Activated naive CD8-positive, alpha-beta T cell treated with anti-CD3 and anti-CD28 coated beads, Interleukin-2, amount 10 ng/mL, durations not matched to agents 7 days and 5 days (primary cell): ENCODE data around the gene APOBEC4. TPM values are rescaled to one million over a fixed set of nuclear protein-coding genes. Genes with fewer than 3 reads are reported as not detected.

Experiments used
- ATAC-seq: fragments of 150-1000 bp; cut with Tn5 transposase; one replicate; pipeline ENCODE4 v1.10.0; 2021; ENCODE audit warnings: low read depth, moderate library complexity
- POLR2A ChIA-PET: fragments of 350-600 bp; sonication (Branson Sonifier 250); formaldehyde crosslinking; loops from one replicate; lab custom pipeline; 2021; ENCODE audit warnings: antibody characterized with exemption; lab: Charles Lee
- DNase-seq: peaks from one replicate; pipeline ENCODE4 v3.0.0; 2021
- H3K27ac Mint-ChIP-seq: one replicate; pipeline ENCODE4 v1.8.0; 2022; ENCODE audit warnings: mild to moderate bottlenecking, mixed read lengths
- H3K27me3 Mint-ChIP-seq: one replicate; pipeline ENCODE4 v1.8.0; 2022; ENCODE audit warnings: mild to moderate bottlenecking, moderate library complexity, mixed read lengths
- H3K36me3 Mint-ChIP-seq: one replicate; pipeline ENCODE4 v1.8.0; 2021; ENCODE audit warnings: mild to moderate bottlenecking, mixed read lengths
- H3K4me1 Mint-ChIP-seq: one replicate; pipeline ENCODE4 v1.8.0; 2021; ENCODE audit warnings: mixed read lengths
- H3K4me3 Mint-ChIP-seq: one replicate; pipeline ENCODE4 v1.8.0; 2022; ENCODE audit warnings: mild to moderate bottlenecking, moderate library complexity, mixed read lengths
- H3K9me3 Mint-ChIP-seq: one replicate; pipeline ENCODE4 v1.8.0; 2021; ENCODE audit warnings: mixed read lengths
- total RNA-seq, 2 experiments: library from RNA; stranded (reverse); gene quantifications; one replicate each; pipeline ENCODE4 v1.2.3, GENCODE V29; 2021

The APOBEC4 gene
- total RNA-seq, 2 experiments from 2014 or later: not detected

DNA sequence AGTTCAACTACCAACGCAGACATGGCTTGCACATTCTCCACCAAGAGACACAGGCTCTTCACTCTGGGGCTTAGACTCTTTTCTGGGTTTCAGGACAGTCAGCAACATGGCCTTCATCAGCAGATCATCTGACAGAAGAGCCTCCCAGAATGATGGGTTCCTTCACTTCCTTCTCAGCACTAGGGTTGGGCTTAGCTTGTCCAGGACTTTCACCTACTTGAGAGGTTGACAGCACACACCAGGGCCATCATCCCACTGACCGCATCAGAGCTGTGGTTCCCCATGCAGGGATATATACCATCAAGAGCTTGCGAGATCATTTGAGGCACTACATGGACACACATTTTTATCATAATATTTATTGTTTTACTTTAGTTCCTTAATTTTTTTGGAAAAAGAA is 52.5 kb downstream of the APOBEC4 start:
- POLR2A ChIA-PET: no interaction called here
- Mint-ChIP-seq H3K4me3 (no peak overlapping the region), H3K27ac (no peak overlapping the region), H3K9me3 (no peaks in the 10 kb centered on the region), H3K36me3 (peaks cover 4% of the 10 kb centered on the region), H3K4me1 (peaks cover 26% of the 10 kb centered on the region), H3K27me3 (peaks cover 15% of the 10 kb centered on the region)
- DNase-seq: no peak
- no peak for ATAC-seq

DNA sequence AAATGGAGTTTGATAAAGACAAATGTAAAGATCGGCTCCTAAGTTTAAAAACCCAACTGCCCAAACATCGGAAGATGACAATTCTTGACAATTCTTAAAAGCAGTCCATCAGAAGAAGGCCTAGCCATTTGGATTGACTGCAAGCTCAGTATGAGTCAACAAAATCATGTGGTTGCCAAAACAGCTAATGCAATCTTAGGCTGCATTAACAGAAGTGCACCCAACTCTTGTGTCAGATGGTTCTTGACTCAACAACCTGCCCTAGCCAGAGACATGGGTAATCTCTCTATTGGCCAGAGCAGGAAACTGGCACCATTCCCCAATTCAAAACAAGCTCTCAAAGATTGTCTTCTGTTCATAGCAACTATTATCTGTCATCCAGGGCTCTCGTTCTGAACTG is 53.0 kb downstream of the APOBEC4 start:
- ATAC-seq (no peak), DNase-seq (no peak)
- Mint-ChIP-seq H3K27ac (no peak overlapping the region), H3K27me3 (peaks cover 18% of the 10 kb centered on the region), H3K9me3 (no peaks in the 10 kb centered on the region), H3K4me1 (peaks cover 24% of the 10 kb centered on the region), H3K36me3 (peaks cover 4% of the 10 kb centered on the region), H3K4me3 (no peak overlapping the region)
- POLR2A ChIA-PET: no interaction called here

DNA sequence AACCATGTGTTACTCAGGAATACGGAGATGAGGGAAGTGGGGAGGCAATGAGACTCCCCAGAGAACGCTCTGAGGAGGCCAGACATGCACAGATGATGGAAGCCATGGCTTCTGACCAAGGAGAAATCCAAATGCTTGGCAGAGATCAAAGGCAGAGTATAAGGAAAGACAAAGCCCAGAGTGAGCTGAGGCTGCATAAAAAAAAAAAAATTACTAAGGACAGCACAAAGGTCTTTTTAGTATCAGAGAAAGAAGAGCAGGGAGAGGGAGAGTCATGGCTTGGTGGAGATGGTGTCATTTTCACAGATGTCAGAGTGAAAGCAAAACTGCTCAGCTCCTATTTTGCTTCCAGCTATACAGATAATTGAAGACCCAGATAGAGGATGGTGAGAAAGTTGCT is 54.7 kb downstream of the APOBEC4 start:
- peaks cover 4% of the 10 kb centered on the region for H3K36me3 Mint-ChIP-seq
- peaks cover 16% of the 10 kb centered on the region for H3K4me1 Mint-ChIP-seq
- peaks cover 11% of the 10 kb centered on the region for H3K27me3 Mint-ChIP-seq
- POLR2A ChIA-PET: no interaction called here
- ATAC-seq: peak; percentile 63
- H3K27ac Mint-ChIP-seq: no peak overlapping the region
- H3K9me3 Mint-ChIP-seq: no peaks in the 10 kb centered on the region
- no peak for DNase-seq
- H3K4me3 Mint-ChIP-seq: peak overlapping the region; percentile 7

DNA sequence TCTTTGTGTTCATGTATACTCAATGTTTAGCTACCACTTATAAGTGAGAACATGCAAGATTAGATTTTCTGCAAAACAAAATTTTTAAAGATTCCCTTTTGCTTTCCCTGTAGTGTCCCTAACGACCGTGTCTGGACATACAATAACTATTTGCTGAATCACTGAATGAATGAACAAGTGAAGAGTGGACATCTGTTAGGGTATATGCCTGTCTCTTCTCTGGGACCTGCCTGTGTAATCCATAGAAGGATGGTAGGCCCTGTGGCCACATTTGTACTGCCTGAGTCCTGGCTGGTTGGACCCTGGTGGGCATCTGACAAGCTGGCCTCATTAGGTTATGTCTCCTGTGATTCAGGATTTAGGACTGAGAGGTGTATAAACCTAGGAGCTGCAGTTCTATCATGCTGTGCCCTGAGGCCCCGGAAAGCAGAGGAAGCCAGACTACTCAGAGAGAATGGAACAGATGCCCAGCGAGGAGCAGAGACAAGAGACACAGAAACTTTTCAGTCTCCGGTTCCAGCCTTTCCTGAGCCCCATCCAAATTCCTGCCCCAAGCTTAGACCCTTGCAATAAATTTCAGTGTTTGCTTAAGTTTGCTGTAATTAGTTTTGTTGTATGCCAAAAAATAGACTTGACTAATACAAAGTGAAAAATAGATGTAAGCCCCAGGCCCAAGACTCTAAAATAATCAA is 55.3 kb downstream of the APOBEC4 start:
- Mint-ChIP-seq H3K4me3 (peak overlapping the region; percentile 7), H3K27me3 (peaks cover 11% of the 10 kb centered on the region), H3K36me3 (peaks cover 4% of the 10 kb centered on the region), H3K9me3 (no peaks in the 10 kb centered on the region), H3K27ac (no peak overlapping the region), H3K4me1 (peaks cover 16% of the 10 kb centered on the region)
- POLR2A ChIA-PET: no interaction called here
- ATAC-seq (no peak), DNase-seq (no peak)

DNA sequence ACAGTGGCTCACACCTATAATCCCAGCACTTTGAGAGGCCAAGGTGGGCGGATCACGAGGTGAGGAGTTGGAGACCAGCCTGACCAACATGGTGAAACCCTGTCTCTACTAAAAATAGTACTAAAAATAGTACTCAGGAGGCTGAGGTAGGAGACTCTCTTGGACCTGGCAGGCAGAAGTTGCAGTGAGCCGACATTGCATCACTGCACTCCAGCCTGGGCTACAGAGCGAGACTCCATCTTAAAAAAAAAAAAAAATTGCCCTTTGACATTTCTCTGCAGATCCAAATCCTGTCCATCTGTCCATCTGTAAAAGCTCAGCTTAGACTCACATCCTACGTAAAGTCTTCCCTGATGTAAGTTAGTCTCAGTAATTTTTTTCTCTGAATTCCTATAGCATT is 56.6 kb downstream of the APOBEC4 start:
- no peak for ATAC-seq
- H3K27me3 Mint-ChIP-seq: peaks cover 11% of the 10 kb centered on the region
- H3K4me3 Mint-ChIP-seq: no peak overlapping the region
- no peak overlapping the region for H3K27ac Mint-ChIP-seq
- H3K36me3 Mint-ChIP-seq: peaks cover 4% of the 10 kb centered on the region
- no peak for DNase-seq
- no peaks in the 10 kb centered on the region for H3K9me3 Mint-ChIP-seq
- peaks cover 16% of the 10 kb centered on the region for H3K4me1 Mint-ChIP-seq
- POLR2A ChIA-PET: no interaction called here

Other genes with a start within 250 kb of the APOBEC4 start
- gene NMNAT2, start 234.9 kb downstream of the APOBEC4 start, total RNA-seq: not detected
- gene SMG7, start 180.8 kb downstream of the APOBEC4 start, total RNA-seq: 10 to 100 TPM; 73.6 to 76.0 TPM
- 1 to 10 TPM; 7.5 to 8.0 TPM for gene NCF2, start 62.9 kb downstream of the APOBEC4 start, total RNA-seq
- gene ARPC5, start 17.5 kb downstream of the APOBEC4 start, total RNA-seq: 100 to 1,000 TPM; 186 to 207 TPM
- gene RGL1, start 151.8 kb upstream of the APOBEC4 start, total RNA-seq: 1 to 10 TPM; 2.7 to 3.4 TPM